ENCODE measurements around the gene CADM1.

The CADM1 gene

DNA sequence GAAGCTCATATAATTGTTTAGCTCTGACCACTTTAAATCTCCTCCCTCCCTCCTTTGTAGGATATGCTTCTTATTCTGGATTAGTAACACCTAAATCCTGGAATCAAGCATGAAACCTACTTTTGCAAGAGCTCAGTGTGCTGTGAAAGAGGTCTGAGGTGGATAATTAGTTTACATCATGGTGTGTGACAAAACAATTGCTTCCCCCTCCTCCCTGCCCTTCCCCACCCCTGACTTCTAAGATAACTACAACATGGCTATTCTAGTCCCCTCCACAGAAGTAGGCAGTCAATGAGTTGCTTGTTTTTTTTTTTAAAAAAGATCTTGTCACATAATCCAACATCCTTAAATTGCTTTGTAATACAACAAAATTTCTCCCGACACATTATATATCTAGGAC is 314.0 kb downstream of the CADM1 start:
- H3K27ac ChIP-seq (ENCODE audit: low read depth, low read length): no peak overlapping the region
- no peaks in the 10 kb centered on the region for H3K4me1 ChIP-seq (ENCODE audit: insufficient read depth, low read length)
- H3K9me3 ChIP-seq (ENCODE audit: low read length): no peaks in the 10 kb centered on the region
- no peaks in the 10 kb centered on the region for H3K27me3 ChIP-seq (ENCODE audit: control insufficient read depth in 1 of 2, insufficient read depth in 2 of 2, low read length in 2 of 2)
- no peak overlapping the region for H3K4me3 ChIP-seq (ENCODE audit: low read depth in 1 of 2, low read length in 2 of 2)
- H3K36me3 ChIP-seq (ENCODE audit: insufficient read depth, low read length): no peaks in the 10 kb centered on the region
- no peak overlapping the region for H3K9ac ChIP-seq (ENCODE audit: low read length)

DNA sequence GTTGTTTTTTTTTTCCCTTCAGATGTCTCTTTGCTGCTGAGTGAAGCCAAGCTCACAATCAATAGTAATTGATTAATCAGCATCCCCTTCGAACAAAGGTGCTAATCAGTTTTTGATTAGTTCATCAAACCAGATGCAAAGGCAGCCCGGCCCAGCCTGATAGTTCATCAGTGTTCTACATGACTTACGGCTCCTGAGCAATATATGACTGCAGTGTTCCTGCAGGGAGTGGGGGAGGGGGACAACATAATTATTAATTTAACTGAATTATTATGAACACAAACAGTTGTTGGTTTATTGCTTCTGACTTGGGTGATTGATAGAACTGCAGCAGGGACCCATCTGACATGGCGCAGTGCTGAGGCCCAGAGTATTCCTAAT is 315.3 kb downstream of the CADM1 start:
- no peak overlapping the region for H3K27ac ChIP-seq (ENCODE audit: low read depth, low read length)
- no peak overlapping the region for H3K4me3 ChIP-seq (ENCODE audit: low read depth in 1 of 2, low read length in 2 of 2)
- H3K36me3 ChIP-seq (ENCODE audit: insufficient read depth, low read length): no peaks in the 10 kb centered on the region
- no peaks in the 10 kb centered on the region for H3K4me1 ChIP-seq (ENCODE audit: insufficient read depth, low read length)
- no peak overlapping the region for H3K9ac ChIP-seq (ENCODE audit: low read length)
- H3K9me3 ChIP-seq (ENCODE audit: low read length): no peaks in the 10 kb centered on the region
- H3K27me3 ChIP-seq (ENCODE audit: control insufficient read depth in 1 of 2, insufficient read depth in 2 of 2, low read length in 2 of 2): no peaks in the 10 kb centered on the region

DNA sequence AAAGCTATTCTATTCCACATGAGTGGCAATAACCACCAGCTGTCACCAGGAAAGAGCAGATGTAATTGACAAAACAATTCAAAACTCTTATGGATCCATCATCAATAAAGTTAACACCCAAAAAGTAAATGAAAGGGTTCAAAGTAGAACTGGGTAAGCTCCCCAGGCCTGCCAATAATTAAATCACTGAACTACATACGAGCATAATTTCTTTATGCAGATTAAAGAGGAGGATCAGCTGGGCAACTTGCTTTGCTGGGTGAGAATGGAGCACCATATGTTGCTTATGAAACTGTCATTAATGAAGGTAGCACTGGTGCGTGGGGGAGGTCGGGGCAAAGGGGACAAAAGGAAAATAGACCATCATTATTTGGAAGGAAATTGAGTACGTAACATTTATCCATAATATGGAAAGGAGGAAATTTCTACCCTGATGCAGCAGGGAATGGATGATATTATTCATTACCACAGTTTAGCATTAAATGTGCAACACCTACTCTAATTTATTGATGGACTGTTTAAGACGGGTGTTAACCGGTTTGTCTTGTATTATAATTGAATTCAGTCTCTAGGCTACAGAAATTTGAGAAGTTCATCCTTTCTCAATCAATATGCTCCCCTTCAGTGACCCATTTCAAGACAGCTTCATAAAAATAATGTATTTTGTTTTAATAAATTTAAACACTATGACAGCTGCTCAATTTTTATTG is 315.9 kb downstream of the CADM1 start:
- Histone ChIP-seq H3K4me3 (ENCODE audit: low read depth in 1 of 2, low read length in 2 of 2) (no peak overlapping the region), H3K9me3 (ENCODE audit: low read length) (no peaks in the 10 kb centered on the region), H3K9ac (ENCODE audit: low read length) (no peak overlapping the region), H3K27me3 (ENCODE audit: control insufficient read depth in 1 of 2, insufficient read depth in 2 of 2, low read length in 2 of 2) (no peaks in the 10 kb centered on the region), H3K27ac (ENCODE audit: low read depth, low read length) (no peak overlapping the region), H3K36me3 (ENCODE audit: insufficient read depth, low read length) (no peaks in the 10 kb centered on the region), H3K4me1 (ENCODE audit: insufficient read depth, low read length) (no peaks in the 10 kb centered on the region)

DNA sequence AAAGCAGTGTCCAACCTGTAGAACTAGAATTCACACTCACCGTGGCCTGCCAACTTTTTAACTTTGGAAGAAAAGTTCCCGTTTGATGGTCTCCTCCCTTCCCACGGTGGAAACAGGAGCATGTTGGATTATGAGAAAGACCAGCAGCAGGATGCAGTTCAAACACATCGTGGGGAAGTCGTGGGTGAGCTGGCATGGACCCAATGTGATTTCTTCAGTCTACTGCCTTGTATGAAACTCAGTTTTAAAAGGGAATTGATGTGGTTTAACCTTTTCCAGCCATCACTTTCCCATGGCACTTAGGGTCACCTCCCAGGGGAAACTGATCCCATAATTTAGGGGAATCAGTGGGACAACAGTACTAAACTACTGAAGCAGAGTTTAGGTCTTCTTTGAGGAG is 318.3 kb downstream of the CADM1 start:
- no peak overlapping the region for H3K9ac ChIP-seq (ENCODE audit: low read length)
- no peaks in the 10 kb centered on the region for H3K36me3 ChIP-seq (ENCODE audit: insufficient read depth, low read length)
- no peaks in the 10 kb centered on the region for H3K9me3 ChIP-seq (ENCODE audit: low read length)
- no peak overlapping the region for H3K27ac ChIP-seq (ENCODE audit: low read depth, low read length)
- H3K27me3 ChIP-seq (ENCODE audit: control insufficient read depth in 1 of 2, insufficient read depth in 2 of 2, low read length in 2 of 2): no peaks in the 10 kb centered on the region
- H3K4me1 ChIP-seq (ENCODE audit: insufficient read depth, low read length): no peaks in the 10 kb centered on the region
- no peak overlapping the region for H3K4me3 ChIP-seq (ENCODE audit: low read depth in 1 of 2, low read length in 2 of 2)

DNA sequence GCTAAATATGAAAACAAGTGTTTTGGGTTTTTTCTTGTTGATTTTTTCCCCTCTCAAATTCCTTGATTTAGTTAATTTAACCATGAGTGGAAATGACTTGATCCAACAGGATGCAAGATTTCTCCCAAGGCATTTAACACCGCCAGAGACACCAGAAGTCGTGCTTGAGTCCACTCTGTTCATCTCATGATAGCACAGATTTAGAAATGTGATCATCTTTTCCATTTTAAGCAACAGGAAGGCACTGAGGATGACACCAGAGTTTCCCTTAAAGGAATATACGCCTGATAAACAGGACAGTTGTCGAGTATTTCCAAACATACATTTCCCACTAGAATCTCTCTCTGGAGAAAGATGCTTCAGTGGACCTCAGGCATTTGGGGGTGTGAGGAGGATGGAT is 318.7 kb downstream of the CADM1 start:
- H3K4me3 ChIP-seq (ENCODE audit: low read depth in 1 of 2, low read length in 2 of 2): no peak overlapping the region
- no peaks in the 10 kb centered on the region for H3K27me3 ChIP-seq (ENCODE audit: control insufficient read depth in 1 of 2, insufficient read depth in 2 of 2, low read length in 2 of 2)
- no peak overlapping the region for H3K27ac ChIP-seq (ENCODE audit: low read depth, low read length)
- H3K4me1 ChIP-seq (ENCODE audit: insufficient read depth, low read length): no peaks in the 10 kb centered on the region
- no peak overlapping the region for H3K9ac ChIP-seq (ENCODE audit: low read length)
- H3K36me3 ChIP-seq (ENCODE audit: insufficient read depth, low read length): no peaks in the 10 kb centered on the region
- H3K9me3 ChIP-seq (ENCODE audit: low read length): no peaks in the 10 kb centered on the region

DNA sequence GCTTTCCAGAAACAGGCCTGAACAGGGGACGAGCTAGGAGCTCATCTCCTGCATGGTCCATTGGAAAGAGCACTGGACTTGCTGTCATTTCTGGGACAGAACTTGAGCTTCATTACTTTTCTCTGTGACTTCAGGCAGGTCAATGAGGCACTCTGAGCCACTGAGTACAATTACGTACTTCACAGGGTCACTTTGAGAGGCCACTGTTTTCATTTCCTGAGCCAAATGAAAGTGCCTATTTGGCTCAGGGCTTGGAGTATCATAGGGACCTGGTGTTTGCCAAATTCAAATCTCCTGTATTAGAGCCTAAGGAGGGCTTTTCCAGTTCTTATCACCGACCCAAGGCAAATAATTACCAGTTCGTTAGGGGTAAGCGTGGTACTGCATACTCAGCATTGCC is 319.3 kb downstream of the CADM1 start:
- H3K9me3 ChIP-seq (ENCODE audit: low read length): no peaks in the 10 kb centered on the region
- H3K4me1 ChIP-seq (ENCODE audit: insufficient read depth, low read length): no peaks in the 10 kb centered on the region
- no peaks in the 10 kb centered on the region for H3K27me3 ChIP-seq (ENCODE audit: control insufficient read depth in 1 of 2, insufficient read depth in 2 of 2, low read length in 2 of 2)
- no peak overlapping the region for H3K27ac ChIP-seq (ENCODE audit: low read depth, low read length)
- H3K4me3 ChIP-seq (ENCODE audit: low read depth in 1 of 2, low read length in 2 of 2): no peak overlapping the region
- H3K9ac ChIP-seq (ENCODE audit: low read length): no peak overlapping the region
- no peaks in the 10 kb centered on the region for H3K36me3 ChIP-seq (ENCODE audit: insufficient read depth, low read length)

DNA sequence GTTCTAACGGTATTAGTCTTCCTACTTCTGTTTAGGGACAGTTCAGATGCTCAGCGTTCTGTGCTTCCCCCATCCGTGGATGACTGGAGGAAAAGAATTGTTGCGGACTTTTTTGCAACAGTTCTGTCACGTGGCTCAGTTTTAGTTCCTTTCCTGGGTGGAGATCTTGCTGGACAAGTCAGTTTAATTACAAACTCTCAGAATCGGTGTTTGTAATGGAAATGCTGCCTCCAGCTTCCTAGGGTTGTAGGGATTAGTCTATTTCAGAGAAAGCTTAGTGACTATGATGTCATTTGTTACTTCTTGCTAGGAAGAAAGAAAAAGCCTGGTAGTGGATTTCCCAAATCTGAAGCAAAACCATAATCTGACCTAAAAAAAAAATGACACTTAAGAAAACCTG is 320.4 kb downstream of the CADM1 start:
- Histone ChIP-seq H3K36me3 (ENCODE audit: insufficient read depth, low read length) (no peaks in the 10 kb centered on the region), H3K9ac (ENCODE audit: low read length) (no peak overlapping the region), H3K27ac (ENCODE audit: low read depth, low read length) (no peak overlapping the region), H3K4me1 (ENCODE audit: insufficient read depth, low read length) (no peaks in the 10 kb centered on the region), H3K27me3 (ENCODE audit: control insufficient read depth in 1 of 2, insufficient read depth in 2 of 2, low read length in 2 of 2) (no peaks in the 10 kb centered on the region), H3K9me3 (ENCODE audit: low read length) (no peaks in the 10 kb centered on the region), H3K4me3 (ENCODE audit: low read depth in 1 of 2, low read length in 2 of 2) (no peak overlapping the region)

DNA sequence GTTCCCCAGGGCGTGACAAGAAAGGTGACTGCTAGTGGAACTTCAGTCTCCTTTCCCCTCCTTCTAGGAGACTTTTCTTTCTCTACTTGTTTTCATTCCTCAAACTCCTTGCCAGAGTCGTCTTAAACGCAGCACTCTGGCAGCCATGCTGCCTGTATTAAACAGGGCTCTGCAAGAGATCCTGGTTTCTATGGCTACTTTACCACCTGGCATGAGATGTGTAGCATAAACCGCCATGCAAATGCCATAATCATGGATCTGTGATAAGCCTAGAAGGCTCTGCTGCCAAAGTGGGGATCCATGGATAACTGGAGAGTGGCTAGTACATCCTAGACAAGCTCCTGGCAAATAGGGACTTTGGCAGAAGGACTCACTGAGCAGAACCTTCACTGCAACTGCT is 321.1 kb downstream of the CADM1 start:
- Histone ChIP-seq H3K27ac (ENCODE audit: low read depth, low read length) (no peak overlapping the region), H3K36me3 (ENCODE audit: insufficient read depth, low read length) (no peaks in the 10 kb centered on the region), H3K4me3 (ENCODE audit: low read depth in 1 of 2, low read length in 2 of 2) (no peak overlapping the region), H3K27me3 (ENCODE audit: control insufficient read depth in 1 of 2, insufficient read depth in 2 of 2, low read length in 2 of 2) (no peaks in the 10 kb centered on the region), H3K9me3 (ENCODE audit: low read length) (no peaks in the 10 kb centered on the region), H3K4me1 (ENCODE audit: insufficient read depth, low read length) (no peaks in the 10 kb centered on the region), H3K9ac (ENCODE audit: low read length) (no peak overlapping the region)

DNA sequence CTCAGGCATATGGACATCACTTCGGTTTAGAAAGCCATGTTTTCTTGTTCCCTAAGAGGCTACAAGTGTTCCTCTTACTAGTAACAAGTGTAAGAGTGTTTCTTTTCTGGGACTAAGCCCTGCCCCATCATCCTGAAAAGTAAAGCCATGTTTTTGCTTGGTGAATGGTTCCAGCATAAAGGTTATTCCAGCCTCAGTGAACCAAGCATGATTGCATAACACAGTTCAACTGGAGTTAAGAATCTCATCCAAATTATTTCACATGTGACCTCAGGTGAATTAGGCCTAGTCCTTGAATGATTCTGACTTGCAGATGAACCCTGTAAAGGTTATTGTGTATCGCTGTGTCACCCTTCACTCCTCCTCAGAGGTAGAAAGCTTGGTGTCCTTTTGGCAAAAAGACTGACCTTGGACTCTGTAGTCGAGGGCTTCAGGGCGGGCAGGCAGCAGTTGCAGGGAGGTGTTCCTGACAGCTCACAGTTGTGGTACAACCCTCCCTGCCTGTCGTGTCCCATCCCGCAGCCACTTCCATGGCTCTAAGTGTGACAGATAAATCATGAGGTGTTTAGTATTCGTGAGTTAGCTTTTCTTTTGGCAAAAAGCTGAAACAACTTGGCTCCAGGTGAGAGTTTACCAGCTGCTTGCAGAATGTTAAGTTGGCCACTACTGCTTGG is 321.8 kb downstream of the CADM1 start:
- H3K27ac ChIP-seq (ENCODE audit: low read depth, low read length): no peak overlapping the region
- no peak overlapping the region for H3K9ac ChIP-seq (ENCODE audit: low read length)

DNA sequence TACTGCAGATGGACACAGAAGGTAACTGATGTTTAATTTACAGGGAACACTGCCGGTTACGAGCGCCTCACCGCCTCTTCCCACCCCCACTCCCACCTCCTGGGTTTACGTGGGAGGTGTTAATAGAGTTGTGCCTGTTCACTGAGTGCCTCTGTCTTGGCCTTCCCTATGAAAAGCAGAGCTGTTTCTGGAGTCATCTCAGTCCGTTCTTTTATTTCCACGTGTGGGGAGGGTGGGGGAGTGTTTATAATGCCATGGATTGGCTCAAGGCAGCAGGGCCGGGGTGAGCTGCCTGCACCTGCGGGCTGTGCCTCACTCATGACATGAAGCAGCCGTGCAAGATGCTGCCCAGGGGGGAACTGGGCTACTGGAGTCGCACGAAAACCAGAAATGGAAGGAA is 322.7 kb downstream of the CADM1 start:
- no peak overlapping the region for H3K4me3 ChIP-seq (ENCODE audit: low read depth in 1 of 2, low read length in 2 of 2)
- no peaks in the 10 kb centered on the region for H3K36me3 ChIP-seq (ENCODE audit: insufficient read depth, low read length)
- H3K9ac ChIP-seq (ENCODE audit: low read length): no peak overlapping the region
- H3K4me1 ChIP-seq (ENCODE audit: insufficient read depth, low read length): no peaks in the 10 kb centered on the region
- H3K9me3 ChIP-seq (ENCODE audit: low read length): no peaks in the 10 kb centered on the region
- no peak overlapping the region for H3K27ac ChIP-seq (ENCODE audit: low read depth, low read length)
- no peaks in the 10 kb centered on the region for H3K27me3 ChIP-seq (ENCODE audit: control insufficient read depth in 1 of 2, insufficient read depth in 2 of 2, low read length in 2 of 2)

More for the DNA sequence above, 321.8 kb downstream of the CADM1 start:
- Histone ChIP-seq H3K36me3 (ENCODE audit: insufficient read depth, low read length) (no peaks in the 10 kb centered on the region), H3K27me3 (ENCODE audit: control insufficient read depth in 1 of 2, insufficient read depth in 2 of 2, low read length in 2 of 2) (no peaks in the 10 kb centered on the region), H3K9me3 (ENCODE audit: low read length) (no peaks in the 10 kb centered on the region), H3K4me1 (ENCODE audit: insufficient read depth, low read length) (no peaks in the 10 kb centered on the region), H3K4me3 (ENCODE audit: low read depth in 1 of 2, low read length in 2 of 2) (no peak overlapping the region)

DNA sequence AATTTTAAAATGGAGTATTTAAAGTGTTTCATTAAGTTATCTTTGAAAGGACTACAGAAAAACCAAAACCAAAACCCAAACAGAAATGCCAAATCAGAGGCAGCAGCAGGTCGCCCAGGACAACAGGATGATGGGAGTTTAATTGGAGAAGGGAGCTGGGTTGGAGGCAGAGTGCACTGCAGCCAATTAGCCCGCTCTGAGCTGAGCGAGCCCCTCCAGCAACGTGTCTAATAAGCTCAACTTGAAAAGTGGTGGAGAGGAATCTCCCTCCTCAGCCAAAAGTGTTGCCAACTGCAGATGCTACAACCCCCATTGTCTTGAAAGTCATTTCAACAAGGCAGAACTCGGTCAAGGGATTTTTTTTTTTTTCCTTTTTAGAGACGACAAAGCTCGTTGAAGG is 323.9 kb downstream of the CADM1 start:
- Histone ChIP-seq H3K27me3 (ENCODE audit: control insufficient read depth in 1 of 2, insufficient read depth in 2 of 2, low read length in 2 of 2) (no peaks in the 10 kb centered on the region), H3K36me3 (ENCODE audit: insufficient read depth, low read length) (no peaks in the 10 kb centered on the region), H3K4me1 (ENCODE audit: insufficient read depth, low read length) (no peaks in the 10 kb centered on the region), H3K4me3 (ENCODE audit: low read depth in 1 of 2, low read length in 2 of 2) (no peak overlapping the region), H3K27ac (ENCODE audit: low read depth, low read length) (no peak overlapping the region), H3K9ac (ENCODE audit: low read length) (no peak overlapping the region), H3K9me3 (ENCODE audit: low read length) (no peaks in the 10 kb centered on the region)

DNA sequence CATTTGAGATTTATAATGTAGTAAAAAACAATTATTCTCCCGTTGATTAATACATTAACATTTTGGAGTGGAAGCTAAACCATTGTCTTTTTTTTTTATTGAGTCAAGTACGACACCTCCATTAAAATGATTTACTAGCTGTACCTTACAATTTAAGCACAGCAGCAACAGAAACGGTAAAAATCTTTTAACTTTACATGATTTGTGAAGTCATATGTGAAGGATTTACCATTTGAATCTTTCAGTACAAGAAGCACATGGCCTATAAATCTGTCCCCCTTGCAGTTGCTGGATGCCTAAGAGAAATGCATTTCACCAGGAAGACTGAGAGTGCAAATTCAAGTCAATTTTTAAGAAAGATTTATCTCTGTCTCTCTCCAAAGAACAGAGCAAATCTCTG is 324.6 kb downstream of the CADM1 start:
- H3K27ac ChIP-seq (ENCODE audit: low read depth, low read length): no peak overlapping the region
- H3K27me3 ChIP-seq (ENCODE audit: control insufficient read depth in 1 of 2, insufficient read depth in 2 of 2, low read length in 2 of 2): no peaks in the 10 kb centered on the region
- H3K9ac ChIP-seq (ENCODE audit: low read length): no peak overlapping the region
- no peaks in the 10 kb centered on the region for H3K9me3 ChIP-seq (ENCODE audit: low read length)
- no peaks in the 10 kb centered on the region for H3K4me1 ChIP-seq (ENCODE audit: insufficient read depth, low read length)
- no peak overlapping the region for H3K4me3 ChIP-seq (ENCODE audit: low read depth in 1 of 2, low read length in 2 of 2)
- H3K36me3 ChIP-seq (ENCODE audit: insufficient read depth, low read length): no peaks in the 10 kb centered on the region
